ENCODE measurements around the gene TRIM41.

DNA sequence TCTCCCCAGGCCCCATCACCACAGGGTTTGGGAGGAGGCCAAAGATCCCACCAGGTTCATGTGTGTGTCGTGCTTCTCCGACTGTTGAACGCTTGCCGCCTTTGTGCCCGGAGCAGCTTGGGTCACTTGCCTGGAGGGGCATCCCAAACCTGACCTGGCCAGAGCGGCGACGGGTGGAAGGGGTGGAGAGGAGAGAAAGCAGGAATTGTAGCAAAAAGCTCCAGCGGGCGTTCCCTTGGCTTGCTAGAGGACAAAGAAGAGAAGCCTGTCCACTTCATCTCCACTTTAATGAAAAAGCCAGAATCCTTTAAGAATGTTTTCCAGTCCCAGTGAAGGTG lies 2.9 kb upstream of the TRIM41 start:
- TF ChIP-seq CTCF (conservative IDR thresholded peaks at IDR 0.05) (no peak), EZH2 (IDR thresholded peaks at IDR 0.05; ENCODE audit: low read depth) (no peak)
